Neural cell (in vitro differentiated cells): ENCODE measurements around the gene UTRN.

Experiments used
- CTCF ChIP-seq: fragments of 450-650 bp; IDR thresholded peaks from 2 replicates; pipeline ENCODE4 v1.5.1; 2014; ENCODE audit warnings: antibody characterized with exemption, mild to moderate bottlenecking, moderate library complexity; ENCODE audit not compliant: poor library complexity, severe bottlenecking
- EP300 ChIP-seq: fragments of 450-650 bp; conservative IDR thresholded peaks from 2 replicates; pipeline ENCODE4 v1.6.1; 2014; ENCODE audit warnings: antibody characterized with exemption, mild to moderate bottlenecking, moderate library complexity; ENCODE audit not compliant: poor library complexity, severe bottlenecking
- EZH2 ChIP-seq: fragments of 200-600, 300-800 bp; shearing (Covaris generic), sonication (generic); IDR thresholded peaks from 2 replicates; pipeline ENCODE4 v1.6.1; 2014; ENCODE audit warnings: antibody characterized with exemption, low read length, borderline replicate concordance, mild to moderate bottlenecking; ENCODE audit not compliant: insufficient read depth, poor library complexity, severe bottlenecking
- MXI1 ChIP-seq: fragments of 450-650 bp; conservative IDR thresholded peaks from 2 replicates; pipeline ENCODE4 v1.6.1; 2014; ENCODE audit warnings: antibody characterized with exemption, mild to moderate bottlenecking; ENCODE audit not compliant: poor library complexity, severe bottlenecking
- POLR2AphosphoS5 ChIP-seq: IDR thresholded peaks from 2 replicates; pipeline ENCODE4 v1.6.1; 2012
- RAD21 ChIP-seq: fragments of 450-650 bp; conservative IDR thresholded peaks from 2 replicates; pipeline ENCODE4 v1.6.1; 2014; ENCODE audit warnings: antibody characterized with exemption, mild to moderate bottlenecking, moderate library complexity
- REST ChIP-seq: IDR thresholded peaks from 2 replicates; pipeline ENCODE4 v1.6.1; 2012; ENCODE audit warnings: borderline replicate concordance
- SMC3 ChIP-seq: fragments of 450-650 bp; conservative IDR thresholded peaks from 2 replicates; pipeline ENCODE4 v1.6.1; 2014; ENCODE audit warnings: antibody characterized with exemption, mild to moderate bottlenecking, moderate library complexity; ENCODE audit not compliant: poor library complexity
- TAF1 ChIP-seq: IDR thresholded peaks from 2 replicates; pipeline ENCODE4 v1.6.1; 2012; ENCODE audit warnings: low read depth

- TF ChIP-seq POLR2AphosphoS5 = no peak
- TF ChIP-seq SMC3 = no peak
- no peak for TF ChIP-seq EZH2
- TF ChIP-seq EP300 = no peak
- no peak for TF ChIP-seq CTCF
- no peak for TF ChIP-seq TAF1
- no peak for TF ChIP-seq MXI1
- TF ChIP-seq RAD21 = no peak
- TF ChIP-seq REST = no peak
These were observed 32.6 kb downstream of the UTRN start for GRCh38 chr6:144317736-144318135.
